Kidney tubule cell (primary cell): ENCODE results near the gene SLC38A9.

Experiments
- DNase-seq: peaks from one replicate; pipeline ENCODE4 v3.0.0-alpha.2; 2018; ENCODE audit warnings: low spot score

SLC38A9 gene

DNA sequence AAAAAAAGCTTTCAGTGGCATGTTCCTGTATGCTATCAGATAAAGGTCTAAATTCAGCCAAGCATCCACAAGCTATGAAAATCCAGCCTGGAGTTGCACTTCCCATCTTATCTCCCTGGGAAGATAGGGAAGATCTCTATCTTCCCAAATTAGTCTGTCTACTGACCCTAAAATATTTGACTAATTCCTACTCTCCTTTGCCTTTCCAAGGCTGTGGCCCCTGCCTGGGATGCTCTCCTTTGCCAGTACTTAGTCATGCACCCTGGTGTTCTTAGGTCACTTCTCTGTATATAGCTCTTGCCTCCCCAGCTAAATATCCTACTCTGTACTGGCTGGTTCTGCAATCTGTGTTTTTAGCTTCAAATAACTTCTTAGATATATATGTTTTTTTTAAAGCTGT, 133.4 kb downstream of the SLC38A9 start:
- DNase-seq, result no peak

DNA sequence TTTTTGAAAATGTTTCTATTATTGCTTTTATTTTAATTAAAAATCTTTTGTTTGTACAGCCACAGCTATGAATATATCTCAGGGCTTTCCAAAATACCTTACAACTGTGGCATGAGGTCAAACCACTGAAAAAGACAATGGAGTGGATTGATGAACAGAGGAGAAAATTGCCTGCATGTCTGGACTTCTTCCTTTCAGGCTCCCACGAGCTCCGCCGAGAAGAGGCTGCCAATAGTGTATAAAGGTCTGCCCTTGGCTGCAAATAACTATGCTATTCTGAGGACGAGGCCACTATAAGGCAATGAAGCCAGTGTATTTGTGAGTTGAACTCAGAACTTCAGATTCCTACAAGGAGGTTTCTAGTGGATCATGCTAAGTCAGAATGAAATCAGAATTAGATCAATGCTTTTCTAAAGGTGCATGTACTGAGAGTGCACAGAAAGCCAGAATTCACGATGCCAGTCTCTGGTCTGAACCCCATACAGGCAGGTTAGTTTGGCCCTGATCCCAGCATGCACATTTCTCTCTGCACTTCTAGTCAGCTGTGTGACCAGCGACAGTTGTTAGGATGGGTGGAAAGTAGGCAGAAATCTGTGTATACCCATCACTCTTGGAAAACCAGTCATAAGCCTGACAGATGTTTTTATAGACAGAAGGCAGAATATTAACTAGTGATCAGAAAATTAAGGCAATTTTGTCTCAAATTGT, 134.6 kb downstream of the SLC38A9 start:
- no peak for DNase-seq

GRCh38 chr5:55576661-55577060, 135.5 kb downstream of the SLC38A9 start:
- no peak for DNase-seq
